Cardiac muscle cell (in vitro differentiated cells and primary cell): Measurements from ENCODE around the gene OR10S1. TPM values are rescaled to one million over a fixed set of nuclear protein-coding genes. Genes with fewer than 3 reads are reported as not detected.

ENCODE experiments used
- DNase-seq, 2 donors: peaks; one replicate each; pipeline versions ENCODE4 v3.0.0 to v3.0.0-alpha.2; 2010 to 2017; ENCODE audit warnings: low read depth in 1 of 2, low spot score in 1 of 2
- H3K27ac ChIP-seq: fragments of 200-600 bp; sonication (generic); 2 replicates; pipeline ENCODE4 v1.5.1; 2016
- H3K27me3 ChIP-seq: fragments of 200-600 bp; sonication (generic); 2 replicates; pipeline ENCODE4 v1.6.0; 2016; ENCODE audit warnings: control low read depth
- H3K36me3 ChIP-seq: fragments of 200-600 bp; sonication (generic); 2 replicates; pipeline ENCODE4 v1.5.1; 2016; ENCODE audit warnings: control low read depth
- H3K4me1 ChIP-seq: fragments of 200-600 bp; sonication (generic); 2 replicates; pipeline ENCODE4 v1.8.1; 2017; ENCODE audit warnings: low read depth, mild to moderate bottlenecking, mixed run types
- H3K4me3 ChIP-seq: fragments of 200-600 bp; sonication (generic); 2 replicates; pipeline ENCODE4 v1.5.1; 2016; ENCODE audit warnings: mild to moderate bottlenecking
- H3K9me3 ChIP-seq: fragments of 200-600 bp; sonication (generic); 2 replicates; pipeline ENCODE4 v1.5.1; 2017; ENCODE audit warnings: low read depth, mild to moderate bottlenecking, control low read depth
- CTCF ChIP-seq: IDR thresholded peaks from 2 replicates; pipeline ENCODE4 v1.5.1; 2012; ENCODE audit warnings: low read depth, mild to moderate bottlenecking, low read length
- polyA plus RNA-seq: library from polyadenylated mRNA; unstranded; fragments of >200 nt; fragmentation: Nextera tagmentation; extraction: Ambion mirVana; gene quantifications from 2 replicates; pipeline ENCODE4 v1.2.1, GENCODE V29; 2016
- total RNA-seq: library from RNA; depleted of rRNA; stranded (reverse); fragments of >200 nt; gene quantifications from 2 replicates; pipeline ENCODE4 v1.2.3, GENCODE V29; 2016

The OR10S1 gene
- total and polyA plus RNA-seq, 2 experiments from 2014 or later = not detected

GRCh38 chr11:123942413-123942812, 35.2 kb downstream of the OR10S1 start:
- no peak for TF ChIP-seq CTCF
- Histone ChIP-seq H3K36me3 (no peaks in the 10 kb centered on the region), H3K27me3 (no peaks in the 10 kb centered on the region), H3K9me3 (no peaks in the 10 kb centered on the region), H3K4me1 (peaks cover 6% of the 10 kb centered on the region), H3K4me3 (no peak overlapping the region), H3K27ac (no peak overlapping the region)
- no peak for DNase-seq

- no peak for DNase-seq
- Histone ChIP-seq H3K4me3 (no peak within 1 kb of the TSS), H3K9me3 (no peaks in the 10 kb centered on the region), H3K27me3 (no peaks in the 10 kb centered on the region), H3K4me1 (no peaks in the 10 kb centered on the region), H3K27ac (no peak within 1 kb of the TSS), H3K36me3 (no peaks in the 10 kb centered on the region)
- TF ChIP-seq CTCF = no peak
Measured at GRCh38 chr11:123939317-123939716, 38.3 kb downstream of the OR10S1 start, which contains the start of gene OR4D5. TSS of gene OR4D5 (plus strand) at chr11:123939617. CDS start at chr11:123939617, 0 bp downstream.

Other genes with a start within 250 kb of the OR10S1 start
- 11.8 and 12.0 TPM in 2 replicates for gene ZNF202, start 236.1 kb downstream of the OR10S1 start, total RNA-seq
- 4.8 and 8.3 TPM in 2 replicates for gene ZNF202, start 236.1 kb downstream of the OR10S1 start, polyA plus RNA-seq
- not detected in 2 replicates for gene OR6X1, start 223.3 kb downstream of the OR10S1 start, total RNA-seq
- gene OR6X1, start 223.3 kb downstream of the OR10S1 start, polyA plus RNA-seq = not detected in 2 replicates
- gene OR6M1, start 171.4 kb downstream of the OR10S1 start, total RNA-seq = not detected in 2 replicates
- not detected in 2 replicates for gene OR6M1, start 171.4 kb downstream of the OR10S1 start, polyA plus RNA-seq
- gene TMEM225, start 92.1 kb downstream of the OR10S1 start, total RNA-seq = not detected in 2 replicates
- gene TMEM225, start 92.1 kb downstream of the OR10S1 start, polyA plus RNA-seq = not detected in 2 replicates
- not detected in 2 replicates for gene OR8D4, start 75.6 kb downstream of the OR10S1 start, total RNA-seq
- gene OR8D4, start 75.6 kb downstream of the OR10S1 start, polyA plus RNA-seq = not detected in 2 replicates
- 0.15 TPM in 1 of 2 replicates, not detected in the other for gene OR4D5, start 38.2 kb downstream of the OR10S1 start, total RNA-seq
- gene OR4D5, start 38.2 kb downstream of the OR10S1 start, polyA plus RNA-seq = not detected in 2 replicates
- not detected in 2 replicates for gene OR6T1, start 33.9 kb downstream of the OR10S1 start, total RNA-seq
- gene OR6T1, start 33.9 kb downstream of the OR10S1 start, polyA plus RNA-seq = not detected in 2 replicates
- not detected in 2 replicates for gene OR10G6, start 17.4 kb upstream of the OR10S1 start, total RNA-seq
- gene OR10G6, start 17.4 kb upstream of the OR10S1 start, polyA plus RNA-seq = not detected in 2 replicates
- gene OR10G4, start 35.2 kb upstream of the OR10S1 start, total RNA-seq = not detected in 2 replicates
- not detected in 2 replicates for gene OR10G4, start 35.2 kb upstream of the OR10S1 start, polyA plus RNA-seq
- gene OR10G9, start 45.2 kb upstream of the OR10S1 start, total RNA-seq = not detected in 2 replicates
- gene OR10G9, start 45.2 kb upstream of the OR10S1 start, polyA plus RNA-seq = not detected in 2 replicates
- gene OR10G8, start 49.0 kb upstream of the OR10S1 start, total RNA-seq = not detected in 2 replicates
- not detected in 2 replicates for gene OR10G8, start 49.0 kb upstream of the OR10S1 start, polyA plus RNA-seq
- not detected in 2 replicates for gene OR10G7, start 63.5 kb upstream of the OR10S1 start, total RNA-seq
- gene OR10G7, start 63.5 kb upstream of the OR10S1 start, polyA plus RNA-seq = not detected in 2 replicates
- gene VWA5A, start 137.7 kb upstream of the OR10S1 start, total RNA-seq = 20.8 and 28.9 TPM in 2 replicates
- 34.1 and 37.6 TPM in 2 replicates for gene VWA5A, start 137.7 kb upstream of the OR10S1 start, polyA plus RNA-seq
- gene OR10D3, start 205.6 kb upstream of the OR10S1 start, total RNA-seq = not detected in 2 replicates
- not detected in 2 replicates for gene OR10D3, start 205.6 kb upstream of the OR10S1 start, polyA plus RNA-seq